HG03159 (cell line): Measurements from ENCODE around the gene TBCD.

ENCODE experiments used
- ATAC-seq: cut with Tn5 transposase; IDR thresholded peaks from one replicate; pipeline ENCODE4 v1.9.1; 2021; ENCODE audit warnings: mild to moderate bottlenecking, moderate library complexity; ENCODE audit not compliant: unreplicated experiment

The TBCD gene

DNA sequence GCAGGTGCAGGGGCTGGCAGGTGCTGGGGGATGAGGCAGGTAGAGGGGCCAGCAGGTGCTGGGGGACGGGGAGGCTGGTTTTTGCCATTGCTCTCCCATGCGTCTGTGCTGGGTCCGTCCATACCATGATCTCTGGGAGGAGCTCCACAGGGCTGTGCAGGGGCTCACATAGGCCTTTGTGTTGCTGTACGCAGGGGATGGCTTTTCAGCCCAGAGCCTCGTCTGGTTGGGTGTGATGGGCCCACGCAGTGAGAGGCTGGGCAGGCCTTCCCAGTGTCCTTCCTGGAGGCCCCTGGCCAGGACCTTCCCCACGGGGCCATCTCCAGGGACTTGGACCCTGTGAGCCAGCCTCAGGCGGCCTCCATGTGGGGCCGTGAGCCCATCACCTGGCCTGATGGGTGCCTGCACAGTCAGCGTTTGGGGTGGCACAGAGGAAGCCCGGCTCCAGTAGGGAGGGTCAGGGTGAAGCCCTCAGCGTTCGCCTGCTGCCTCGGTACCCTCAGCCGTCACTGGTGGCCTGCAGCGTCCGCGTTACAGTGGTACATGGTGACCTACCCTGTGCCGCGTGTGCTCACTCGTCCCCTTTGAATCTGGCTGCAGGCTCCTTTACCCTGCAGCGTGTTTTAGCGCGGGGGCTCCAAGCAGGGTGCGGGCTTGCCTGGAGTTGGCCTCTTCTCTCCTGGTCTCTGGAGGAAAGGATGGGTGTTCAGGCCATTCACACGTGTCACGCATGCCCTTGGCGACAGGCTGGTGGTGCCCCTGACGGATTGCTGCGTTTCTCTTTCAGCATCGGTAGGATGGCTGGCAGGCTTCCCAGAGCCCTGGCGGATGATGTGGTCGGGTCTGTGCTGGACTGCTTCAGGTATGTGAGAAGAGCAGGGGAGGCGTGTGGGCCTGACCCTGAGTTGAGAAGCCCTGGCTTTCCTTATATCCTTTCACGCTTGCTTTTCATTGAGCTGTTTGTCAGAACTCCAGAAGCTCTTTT is 57.3 kb downstream of the TBCD start:
- no peak for ATAC-seq

DNA sequence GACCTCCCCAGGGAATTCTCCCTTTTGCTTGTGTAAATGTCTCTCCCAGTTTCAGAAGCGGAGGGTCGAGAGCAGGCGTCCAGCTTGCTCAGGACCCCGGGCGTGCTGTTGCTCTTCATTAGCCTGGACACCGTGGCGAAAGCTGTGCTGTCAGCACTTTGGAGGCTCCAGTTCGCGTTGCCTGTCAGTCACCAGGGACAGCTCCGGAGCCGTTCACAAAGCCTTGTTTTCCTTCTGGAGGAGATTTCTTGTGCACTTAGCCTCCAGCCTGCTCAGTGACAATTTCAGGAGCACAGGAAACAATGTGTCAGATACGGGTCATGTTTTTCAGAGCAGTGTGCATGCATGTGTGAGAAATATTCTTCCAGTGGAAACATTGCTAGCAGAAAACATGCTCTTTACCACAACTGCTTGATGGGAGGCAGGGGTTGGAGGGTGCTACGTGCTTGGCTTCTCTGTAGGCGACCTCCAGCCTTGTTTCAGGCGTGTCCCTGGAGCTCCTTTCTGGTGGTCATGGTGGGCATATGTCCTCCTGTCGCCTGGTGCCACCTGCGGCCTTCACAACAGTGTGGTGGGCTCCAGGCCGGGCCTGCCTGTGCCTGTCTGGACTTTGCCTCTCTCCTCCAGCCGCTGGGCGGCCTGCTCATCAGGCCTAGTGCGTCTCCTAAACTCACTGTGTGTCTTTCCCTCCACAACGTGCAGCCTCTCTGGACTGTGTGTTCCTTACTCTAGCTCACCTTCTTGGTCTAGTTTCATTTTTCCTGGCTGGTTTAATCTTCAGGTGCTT is 59.0 kb downstream of the TBCD start:
- ATAC-seq, result no peak

DNA sequence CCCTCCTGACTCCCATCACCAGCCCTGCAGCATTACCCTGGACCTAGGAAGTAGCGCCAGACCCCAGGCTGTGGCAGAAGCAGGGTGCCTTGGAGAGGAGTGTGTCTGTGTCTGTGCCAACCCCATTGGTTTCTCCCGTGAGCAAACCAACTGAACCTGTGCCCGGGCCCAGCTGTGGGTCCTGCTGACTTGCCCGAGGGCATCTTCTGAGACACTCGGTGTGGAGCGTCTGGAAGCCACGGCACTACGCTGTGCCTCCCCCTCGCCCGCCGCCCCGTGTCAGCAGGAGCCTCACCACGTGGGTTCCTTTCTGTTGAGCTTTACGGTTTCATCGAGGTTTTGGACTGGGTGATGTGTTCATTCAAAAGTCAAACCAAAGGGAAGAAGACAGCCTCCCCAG is 60.2 kb downstream of the TBCD start:
- no peak for ATAC-seq

DNA sequence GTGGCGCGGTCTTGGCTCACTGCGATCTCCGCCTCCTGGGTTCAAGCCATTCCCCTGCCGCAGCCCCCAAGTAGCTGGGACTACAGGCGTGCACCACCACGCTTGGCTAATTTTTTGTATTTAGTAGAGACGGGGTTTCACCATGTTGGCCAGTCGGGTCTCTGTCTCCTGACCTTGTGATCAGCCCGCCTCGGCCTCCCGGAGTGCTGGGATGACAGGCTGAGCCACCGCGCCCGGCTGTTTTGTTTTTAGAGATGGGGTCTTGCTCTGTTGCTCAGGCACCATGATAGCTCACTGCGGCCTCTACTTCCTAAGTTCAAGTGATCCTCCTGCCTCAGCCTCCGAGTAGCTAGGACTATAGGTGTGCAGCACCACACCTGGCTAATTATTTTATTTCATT is 60.7 kb downstream of the TBCD start:
- no peak for ATAC-seq

DNA sequence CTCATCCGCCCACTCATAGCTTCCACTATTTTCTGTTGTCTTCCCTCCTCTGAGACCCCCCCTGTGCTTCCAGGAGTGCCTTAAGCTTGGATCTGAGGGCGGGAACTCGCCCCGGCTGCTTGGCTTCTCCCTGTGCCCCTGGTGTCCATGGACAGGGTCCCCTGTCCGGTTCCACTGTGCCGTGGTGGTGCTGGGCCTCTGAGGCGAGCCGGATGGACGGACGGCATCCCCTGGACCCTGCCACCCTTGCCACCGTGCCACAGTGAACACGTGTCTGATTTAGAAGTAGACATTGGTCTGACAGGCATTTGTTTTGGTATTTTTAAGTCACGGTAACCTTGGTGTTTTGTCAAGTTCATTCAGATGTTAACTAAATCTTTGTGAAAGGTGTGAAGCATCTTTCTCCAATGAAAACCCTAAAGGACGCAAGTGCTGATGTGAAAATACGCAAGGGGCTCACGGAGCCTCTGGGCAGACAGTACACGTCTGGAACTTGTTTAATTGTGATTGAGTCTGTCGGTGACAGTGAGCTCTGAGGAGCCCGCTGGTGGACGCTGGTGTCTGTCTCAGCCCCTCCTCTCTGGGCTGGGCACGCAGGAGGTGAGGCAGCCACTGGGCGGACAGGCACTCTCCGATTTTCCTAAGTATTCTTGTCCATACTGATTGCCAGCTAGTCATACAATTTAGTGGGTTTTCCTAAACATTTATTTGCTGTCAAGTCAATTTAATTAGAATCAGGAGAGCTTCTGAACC is 61.6 kb downstream of the TBCD start:
- no peak for ATAC-seq

DNA sequence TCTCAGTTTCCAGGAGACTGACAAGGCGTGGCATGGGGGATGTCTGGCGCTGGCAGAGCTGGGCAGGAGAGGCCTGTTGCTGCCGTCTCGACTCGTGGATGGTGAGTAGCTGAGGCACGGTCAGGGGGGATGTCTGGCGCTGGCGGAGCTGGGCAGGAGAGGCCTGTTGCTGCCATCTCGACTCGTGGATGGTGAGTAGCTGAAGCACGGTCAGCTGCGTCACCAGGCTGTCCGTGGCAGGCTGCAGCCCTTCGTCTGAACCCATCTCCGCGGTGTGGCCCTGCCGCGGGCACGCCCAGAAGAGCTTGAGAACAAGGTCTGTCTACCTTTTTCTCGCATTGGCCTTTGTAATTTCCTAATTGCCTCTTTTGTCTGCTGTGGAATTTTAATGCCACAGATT is 63.0 kb downstream of the TBCD start:
- no peak for ATAC-seq

DNA sequence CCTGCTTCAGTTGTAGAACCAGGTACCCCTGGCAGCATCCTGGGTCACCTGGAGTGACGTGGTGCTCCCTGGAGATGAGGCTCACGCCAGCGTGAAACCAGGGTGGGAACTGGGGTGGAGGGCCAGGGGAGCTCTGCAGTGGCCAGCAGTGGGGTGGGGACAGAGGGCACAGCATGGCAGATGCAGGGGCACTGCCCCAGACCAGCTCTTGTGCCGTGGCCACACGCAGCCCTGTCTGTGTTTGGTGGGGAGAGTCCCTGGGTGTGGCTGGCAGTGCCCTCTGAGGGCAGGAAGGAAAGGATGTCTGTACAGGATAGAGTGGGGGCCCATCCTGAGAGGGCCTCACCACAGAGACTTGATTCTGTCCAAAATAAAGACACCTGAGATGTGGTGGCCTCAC is 63.5 kb downstream of the TBCD start:
- ATAC-seq, result no peak

DNA sequence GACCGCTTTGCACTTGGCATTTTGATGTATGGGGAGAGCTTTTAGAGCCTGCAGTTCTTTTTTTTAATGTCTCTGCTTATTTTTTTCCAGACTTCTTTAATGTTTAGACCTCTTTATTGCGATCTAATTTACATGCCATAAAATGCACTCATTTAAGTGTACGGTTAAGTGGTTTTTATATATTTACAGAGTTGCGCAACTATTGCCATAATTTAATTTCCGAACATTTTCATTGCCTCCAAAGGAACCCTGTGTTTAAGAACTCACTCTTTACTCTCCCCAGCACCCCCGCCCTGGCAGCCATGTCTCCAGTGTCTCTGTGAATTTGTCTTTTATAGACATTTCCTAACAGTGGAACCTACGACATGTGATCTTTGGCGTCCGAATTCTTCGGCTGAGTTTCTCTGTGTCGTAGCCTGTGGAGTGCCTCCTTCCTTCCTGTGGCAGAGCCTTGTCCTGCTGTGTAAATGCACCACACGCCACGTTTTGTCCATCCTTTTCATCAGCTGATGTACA is 64.0 kb downstream of the TBCD start:
- ATAC-seq, result no peak

DNA sequence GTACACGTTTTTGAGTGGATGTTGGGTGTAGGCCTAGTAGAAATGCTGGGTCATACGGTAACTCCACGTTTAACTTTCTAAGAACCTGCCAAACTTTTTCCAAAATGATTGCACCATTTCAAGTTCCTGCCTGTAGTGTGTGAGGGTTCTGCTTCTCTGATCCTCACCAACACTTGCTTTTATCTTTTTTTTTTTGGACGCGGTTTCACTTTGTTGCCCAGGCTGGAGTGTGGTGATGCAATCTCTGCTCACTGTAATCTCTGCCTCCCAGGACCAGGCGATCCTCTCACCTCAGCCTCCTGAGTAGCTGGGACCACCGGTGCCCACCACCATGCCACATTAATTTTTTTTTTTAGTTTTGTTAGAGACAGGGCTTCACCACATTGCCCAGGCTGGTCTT is 64.5 kb downstream of the TBCD start:
- ATAC-seq, result no peak

DNA sequence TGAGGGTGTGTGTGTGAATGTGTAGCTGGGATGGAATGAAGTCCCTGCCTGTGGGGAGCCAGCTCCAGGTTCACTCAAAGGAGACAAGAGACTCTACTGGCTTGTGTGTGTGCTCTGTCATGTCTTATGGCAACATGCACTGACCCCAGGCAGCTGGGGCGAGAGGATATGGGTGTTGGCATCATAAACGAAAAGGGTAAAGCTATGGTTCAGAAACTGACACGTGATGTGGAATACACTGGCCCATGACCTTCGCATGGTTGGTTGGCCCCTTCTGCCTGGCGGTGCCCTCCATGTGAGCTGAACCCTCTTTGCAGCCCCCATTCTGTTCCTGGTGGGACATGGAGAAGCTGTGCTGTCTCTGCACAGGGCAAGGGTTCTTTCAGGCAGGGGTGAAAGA is 66.1 kb downstream of the TBCD start:
- ATAC-seq, result no peak

DNA sequence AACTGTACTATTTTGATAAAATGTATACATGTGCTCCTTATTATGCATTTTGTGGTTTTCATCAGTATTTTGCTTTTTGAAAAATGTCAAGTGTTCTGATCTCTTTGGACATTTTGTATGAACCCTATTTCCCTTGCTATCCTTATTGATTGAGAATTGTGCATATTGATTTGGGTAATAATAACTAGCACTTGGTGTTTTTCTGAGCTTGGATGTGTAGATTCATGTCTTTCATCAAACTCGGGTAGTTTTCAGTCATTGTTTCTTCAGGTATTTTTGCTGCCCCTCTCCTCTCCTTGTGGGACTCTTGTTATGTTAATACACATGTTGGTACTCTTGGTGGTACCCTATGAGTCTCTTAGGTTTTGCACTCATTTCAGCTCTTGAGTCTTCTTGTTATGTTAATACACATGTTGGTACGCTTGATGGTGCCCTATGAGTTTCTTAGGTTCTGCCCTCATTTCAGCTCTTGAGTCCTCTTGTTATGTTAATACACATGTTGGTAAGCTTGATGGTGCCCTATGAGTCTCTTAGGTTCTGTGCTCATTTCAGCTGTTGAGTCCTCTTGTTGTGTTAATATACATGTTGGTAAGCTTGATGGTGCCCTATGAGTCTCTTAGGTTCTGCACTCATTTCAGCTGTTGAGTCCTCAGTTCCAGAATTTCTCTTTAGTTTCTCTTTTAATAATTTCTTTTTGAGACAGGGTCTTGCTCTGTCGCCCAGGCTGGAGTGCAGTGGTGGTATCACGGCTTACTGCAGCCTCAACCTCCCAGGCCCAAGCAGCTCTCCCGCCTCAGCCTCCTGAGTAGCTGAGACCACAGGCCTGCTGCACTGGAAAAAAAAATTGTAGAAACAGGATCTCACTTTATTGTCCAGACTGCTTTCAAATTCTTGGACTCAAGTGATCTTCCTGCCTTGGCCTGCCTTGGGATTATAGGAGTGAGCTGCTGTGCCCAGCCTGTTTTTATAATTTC is 68.7 kb downstream of the TBCD start:
- no peak for ATAC-seq

DNA sequence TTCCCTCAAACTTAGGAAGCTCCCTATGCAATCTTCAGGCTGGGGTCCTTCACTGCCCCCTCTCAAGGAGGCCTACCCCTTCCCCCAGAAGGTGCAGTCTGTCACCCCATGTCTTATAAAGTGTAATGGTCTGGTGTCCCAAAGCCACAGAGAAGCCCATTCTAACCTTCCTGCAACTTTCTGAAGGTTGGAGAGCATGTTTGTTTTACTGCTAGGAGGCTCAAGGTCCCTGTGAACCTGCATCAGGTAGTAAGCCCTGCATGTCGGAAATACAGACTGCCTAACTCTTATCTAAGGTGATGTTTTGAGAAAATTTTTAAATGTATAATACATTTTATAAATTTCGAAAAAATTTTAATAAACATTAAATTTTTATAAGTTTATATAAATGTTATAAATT is 69.7 kb downstream of the TBCD start:
- no peak for ATAC-seq

DNA sequence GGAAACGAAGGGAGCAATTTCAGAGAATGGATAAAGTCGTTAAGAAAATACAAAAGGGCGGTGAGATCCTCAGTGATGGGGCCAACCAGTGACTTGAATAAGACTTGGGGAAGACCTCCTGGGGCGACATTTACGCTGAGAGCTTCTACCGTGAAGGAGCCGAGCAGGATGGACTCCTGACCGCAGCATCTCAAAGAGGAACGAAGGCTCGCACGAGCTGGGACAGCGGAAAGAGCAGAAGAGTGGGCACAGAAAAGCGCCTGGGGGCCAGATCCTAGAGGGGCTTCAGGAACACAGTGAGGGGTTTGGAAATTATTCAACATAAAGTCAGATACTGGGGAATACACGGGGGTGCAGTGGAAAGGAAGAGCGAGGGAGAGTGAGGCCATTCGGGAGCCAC is 70.4 kb downstream of the TBCD start:
- ATAC-seq, result no peak

DNA sequence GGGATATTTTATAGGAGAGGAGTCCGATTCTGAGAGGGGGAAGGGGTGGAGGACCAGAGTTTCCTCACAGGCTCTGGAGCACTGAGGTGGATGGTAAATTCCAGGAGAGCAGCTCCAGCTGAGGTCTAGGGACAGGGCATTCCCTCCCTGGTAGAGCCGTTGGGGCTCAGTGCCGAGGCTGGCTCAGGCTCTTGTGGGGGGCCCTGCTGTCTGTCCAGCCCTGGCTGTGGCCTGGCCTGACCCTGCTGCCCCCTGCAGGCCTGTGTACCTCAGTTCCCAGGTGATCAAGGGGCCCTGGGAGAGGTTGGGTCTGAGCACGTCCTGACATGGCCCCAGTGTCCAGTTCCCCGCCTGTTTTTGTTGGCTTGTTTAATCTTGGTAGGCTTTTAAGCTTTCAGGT is 71.1 kb downstream of the TBCD start:
- no peak for ATAC-seq

DNA sequence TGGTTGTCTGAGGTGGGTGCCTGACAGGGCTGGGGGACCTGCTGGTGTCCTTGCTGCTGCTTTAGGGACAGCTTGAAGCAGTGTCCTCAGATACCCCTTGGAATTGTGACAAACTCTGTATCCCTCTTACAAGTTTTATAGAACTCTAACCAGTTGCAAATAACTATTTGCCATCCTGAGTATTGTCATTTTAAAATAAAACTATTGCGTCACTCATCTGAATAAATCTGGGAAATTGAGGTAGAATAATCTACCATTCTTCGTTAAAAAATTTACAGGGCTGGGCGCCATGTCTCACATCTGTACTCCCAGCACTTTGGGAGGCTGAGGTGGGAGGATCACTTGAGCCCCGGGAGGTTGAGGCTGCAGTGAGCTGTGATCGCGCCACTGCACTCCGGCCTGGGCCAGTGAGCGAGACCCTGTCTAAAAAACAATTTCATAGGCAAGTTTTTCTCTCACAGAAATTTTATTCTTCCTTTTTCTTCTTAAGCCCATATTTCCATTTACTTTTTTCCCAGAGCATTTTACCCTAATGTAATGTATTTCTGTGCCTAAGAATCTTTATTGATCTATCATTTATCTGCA is 73.8 kb downstream of the TBCD start:
- no peak for ATAC-seq

DNA sequence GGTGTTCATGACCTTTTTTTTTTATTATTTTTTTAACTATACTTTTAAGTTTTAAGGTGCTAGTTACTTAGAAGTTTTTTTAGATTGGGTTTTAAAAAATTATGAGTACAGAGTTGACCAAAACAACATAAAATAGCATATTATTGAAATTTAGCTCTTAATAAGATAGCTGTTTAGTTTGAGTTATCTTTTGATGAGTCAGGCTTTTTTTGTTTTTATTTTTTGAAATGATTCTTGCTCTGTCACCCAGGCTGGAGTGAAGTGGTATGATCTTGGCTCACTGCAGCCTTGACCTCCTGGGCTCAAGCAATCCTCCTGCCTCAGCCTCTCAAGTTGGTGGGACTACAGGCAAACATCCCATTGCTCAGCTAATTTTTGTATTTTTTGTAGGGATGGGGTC is 74.3 kb downstream of the TBCD start:
- ATAC-seq, result no peak

DNA sequence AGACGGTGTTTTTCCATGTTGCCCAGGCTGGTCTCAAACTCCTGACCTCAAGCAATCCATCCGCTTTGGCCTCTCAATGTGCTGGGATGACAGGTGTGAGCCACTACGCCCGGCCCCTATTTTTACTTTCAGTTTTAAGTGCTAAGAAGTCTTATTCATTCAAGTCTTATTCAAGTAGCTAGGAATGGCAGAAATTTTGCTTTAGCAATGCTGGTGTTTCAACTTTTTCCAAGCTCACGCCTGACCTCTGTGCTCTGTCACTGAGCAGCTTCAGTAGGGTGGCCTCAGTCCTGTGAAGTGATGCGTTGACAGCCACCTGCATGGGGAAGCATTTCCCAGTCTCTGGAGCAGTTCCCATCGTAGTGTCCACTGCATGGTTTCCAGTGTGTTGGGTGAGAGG is 75.1 kb downstream of the TBCD start:
- no peak for ATAC-seq

DNA sequence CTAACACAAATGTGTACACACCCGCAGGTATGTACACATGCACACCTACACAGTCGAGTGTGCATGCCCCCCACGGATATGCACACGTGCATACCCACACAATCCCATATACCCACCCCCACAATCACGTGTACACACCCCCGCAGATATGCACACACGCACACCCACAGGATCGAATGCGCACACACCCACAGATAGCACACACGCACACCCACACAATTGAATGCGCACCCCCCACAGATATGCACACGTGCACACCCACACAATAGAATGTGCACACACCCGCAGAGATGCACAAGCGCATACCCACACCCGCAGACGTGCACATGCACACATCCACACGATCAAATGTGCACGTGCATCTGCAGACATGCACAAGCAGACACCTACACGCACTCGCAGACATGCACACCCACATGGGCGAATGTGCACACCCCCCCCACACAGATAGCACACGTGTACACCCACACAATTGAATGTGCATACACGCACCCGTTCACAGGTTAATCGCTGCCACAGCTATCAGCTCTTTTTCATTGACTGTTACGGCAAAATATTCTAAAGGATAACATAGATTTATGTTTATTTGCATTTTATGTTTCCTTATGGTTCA is 77.1 kb downstream of the TBCD start:
- ATAC-seq, result no peak

DNA sequence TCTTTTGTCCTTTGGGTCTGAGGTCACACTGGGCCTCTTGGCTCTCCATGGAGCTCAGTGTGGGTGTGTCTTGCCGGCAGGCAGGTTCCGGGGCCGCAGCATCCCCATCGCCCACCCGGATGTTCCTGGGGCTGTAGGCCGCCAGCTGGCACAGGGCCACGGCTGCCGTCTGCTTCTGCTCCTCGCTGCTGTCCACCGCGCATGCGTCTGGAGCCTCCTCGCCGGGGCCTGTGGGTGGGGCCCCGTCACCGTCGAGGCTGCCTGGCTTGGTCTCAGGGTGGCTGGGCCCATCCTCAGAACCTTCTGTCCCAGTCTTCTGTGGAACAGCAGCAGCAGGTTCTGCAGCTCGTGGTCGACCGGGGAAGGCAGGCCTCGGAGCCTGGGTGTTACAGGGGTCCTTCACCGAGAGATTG is 78.4 kb downstream of the TBCD start:
- ATAC-seq, result no peak
